Panc1 (cell line): ENCODE data around the gene NGB. TPM values are rescaled to one million over a fixed set of nuclear protein-coding genes. Genes with fewer than 3 reads are reported as not detected.

Experiments
- ATAC-seq: fragments of 200-7000 bp; cut with Tn5 transposase; 2 replicates; pipeline ENCODE4 v1.9.1; 2020; ENCODE audit warnings: mild to moderate bottlenecking, moderate library complexity
- BruUV-seq: library from RNA; stranded (reverse); fragments of 400-500 nt; replicated peaks from 2 replicates; lab custom pipeline; 2021; lab: Mats Ljungman, UMichigan
- CTCF ChIA-PET: fragments of 300-600 bp; sonication (Branson Sonifier 250); formaldehyde crosslinking; loops from one replicate; lab custom pipeline; 2022; ENCODE audit warnings: antibody characterized with exemption; lab: Charles Lee
- POLR2A ChIA-PET: fragments of 300-600 bp; sonication (Branson Sonifier 250); formaldehyde crosslinking; loops from one replicate; lab custom pipeline; 2022; ENCODE audit warnings: antibody characterized with exemption; lab: Charles Lee
- DNase-seq: peaks from one replicate; pipeline ENCODE4 v3.0.0-alpha.2; 2010; ENCODE audit warnings: low read depth, low spot score
- H3K27ac ChIP-seq: 2 replicates; pipeline ENCODE4 v1.5.1; 2011; ENCODE audit warnings: mild to moderate bottlenecking, low read length, inconsistent platforms
- H3K27me3 ChIP-seq: fragments of 200-500 bp; sonication (Bioruptor generic); 2 replicates; pipeline ENCODE4 v1.6.0; 2014; ENCODE audit warnings: low read length, inconsistent platforms; ENCODE audit not compliant: control insufficient read depth, insufficient read depth
- H3K36me3 ChIP-seq: fragments of 200-500 bp; sonication (Bioruptor generic); 2 replicates; pipeline ENCODE4 v1.5.1; 2014; ENCODE audit warnings: inconsistent platforms, mild to moderate bottlenecking, low read length, moderate library complexity; ENCODE audit not compliant: control insufficient read depth, insufficient read depth
- H3K4me1 ChIP-seq: 2 replicates; pipeline ENCODE4 v1.5.1; 2011; ENCODE audit warnings: inconsistent platforms, mild to moderate bottlenecking, low read length, moderate library complexity; ENCODE audit not compliant: control insufficient read depth, insufficient read depth
- H3K4me3 ChIP-seq, 2 experiments: 2 replicates each; pipeline ENCODE4 v1.5.1; 2011 to 2012; ENCODE audit warnings: low read depth in 2 of 2, low read length in 2 of 2, mild to moderate bottlenecking in 2 of 2, inconsistent platforms in 1 of 2, moderate library complexity in 1 of 2
- H3K9me3 ChIP-seq: fragments of 200-500 bp; sonication (Bioruptor generic); 2 replicates; pipeline ENCODE4 v1.5.1; 2014; ENCODE audit warnings: low read depth, mild to moderate bottlenecking, inconsistent platforms, low read length, moderate library complexity; ENCODE audit not compliant: control insufficient read depth, insufficient read depth
- CTCF ChIP-seq: fragments of 450-650 bp; IDR thresholded peaks from 2 replicates; pipeline ENCODE4 v1.5.1; 2017; ENCODE audit warnings: mild to moderate bottlenecking
- POLR2AphosphoS5 ChIP-seq: IDR thresholded peaks from 2 replicates; pipeline ENCODE4 v1.6.1; 2012; ENCODE audit warnings: mild to moderate bottlenecking, low read depth, low read length, moderate library complexity
- SIN3A ChIP-seq: IDR thresholded peaks from 2 replicates; pipeline ENCODE4 v1.6.1; 2012; ENCODE audit warnings: low read depth, mild to moderate bottlenecking, low read length, moderate library complexity, borderline replicate concordance; ENCODE audit not compliant: insufficient read depth
- TCF7L2 ChIP-seq: IDR thresholded peaks from 2 replicates; pipeline ENCODE4 v1.6.1; 2011; ENCODE audit warnings: mild to moderate bottlenecking, low read depth, low read length, inconsistent platforms
- in situ Hi-C: cut with HindIII; loops from 2 replicates; pipeline ENCODE4 v1.10.0; 2016; ENCODE audit warnings: low sequenced_read_pairs, low pct_unique_long_range_greater_than_20kb
- intact Hi-C: fragments of 100-400 bp; cut with micrococcal nuclease; formaldehyde crosslinking; loops from one replicate; pipeline ENCODE4 v1.10.0; 2022; ENCODE audit not compliant: unreplicated experiment
- total RNA-seq: library from RNA; stranded (reverse); gene quantifications from one replicate; pipeline ENCODE4 v1.2.1, GENCODE V29; 2021; ENCODE audit not compliant: unreplicated experiment
- TF ChIP-seq, protein P1 (sequence below), 2 experiments: IDR thresholded peaks; 2 replicates each; pipeline ENCODE4 v1.6.1; 2011 to 2012; ENCODE audit warnings: low read depth in 2 of 2, control low read depth in 1 of 2, low read length in 1 of 2, mild to moderate bottlenecking in 1 of 2, moderate library complexity in 1 of 2; ENCODE audit not compliant: insufficient read depth in 1 of 2

Gene NGB
- total RNA-seq, 1 experiment from 2014 or later = not detected

GRCh38 chr14:77260631-77261030, 10.4 kb downstream of the NGB start:
- Histone ChIP-seq H3K27me3 (no peaks in the 10 kb centered on the region), H3K36me3 (no peaks in the 10 kb centered on the region)
- POLR2A ChIA-PET = interaction anchor here (0.6 kb wide), 1 partner anchor 689 kb away, joined by 12 read pairs; no protein-coding TSS in a partner anchor

GRCh38 chr14:77260199-77260598, 10.8 kb downstream of the NGB start:
- H3K36me3 ChIP-seq = no peaks in the 10 kb centered on the region
- H3K4me3 ChIP-seq = no peak overlapping the region
- no TSS peak for BruUV-seq
- no peak overlapping the region for H3K27ac ChIP-seq
- H3K9me3 ChIP-seq = no peaks in the 10 kb centered on the region
- no peaks in the 10 kb centered on the region for H3K4me1 ChIP-seq
- no peaks in the 10 kb centered on the region for H3K27me3 ChIP-seq
- TF ChIP-seq POLR2AphosphoS5 (no peak), SIN3A (no peak)
- intact Hi-C loops = no loop called here
- no peak for ATAC-seq
- POLR2A ChIA-PET = interaction anchor here (0.6 kb wide), 1 partner anchor 689 kb away, joined by 12 read pairs; no protein-coding TSS in a partner anchor
- CTCF ChIA-PET = no interaction called here
- in situ Hi-C loops = no loop called here
- no peak for DNase-seq

More at GRCh38 chr14:77260631-77261030, 10.4 kb downstream of the NGB start:
- intact Hi-C loops (no loop called here), in situ Hi-C loops (no loop called here)
- H3K27ac ChIP-seq = no peak overlapping the region
- H3K4me3 ChIP-seq = no peak overlapping the region
- ATAC-seq = no peak
- no peaks in the 10 kb centered on the region for H3K4me1 ChIP-seq
- TF ChIP-seq CTCF (no peak), POLR2AphosphoS5 (no peak), SIN3A (no peak), TCF7L2 (no peak)
- TF ChIP-seq, protein P1, sequence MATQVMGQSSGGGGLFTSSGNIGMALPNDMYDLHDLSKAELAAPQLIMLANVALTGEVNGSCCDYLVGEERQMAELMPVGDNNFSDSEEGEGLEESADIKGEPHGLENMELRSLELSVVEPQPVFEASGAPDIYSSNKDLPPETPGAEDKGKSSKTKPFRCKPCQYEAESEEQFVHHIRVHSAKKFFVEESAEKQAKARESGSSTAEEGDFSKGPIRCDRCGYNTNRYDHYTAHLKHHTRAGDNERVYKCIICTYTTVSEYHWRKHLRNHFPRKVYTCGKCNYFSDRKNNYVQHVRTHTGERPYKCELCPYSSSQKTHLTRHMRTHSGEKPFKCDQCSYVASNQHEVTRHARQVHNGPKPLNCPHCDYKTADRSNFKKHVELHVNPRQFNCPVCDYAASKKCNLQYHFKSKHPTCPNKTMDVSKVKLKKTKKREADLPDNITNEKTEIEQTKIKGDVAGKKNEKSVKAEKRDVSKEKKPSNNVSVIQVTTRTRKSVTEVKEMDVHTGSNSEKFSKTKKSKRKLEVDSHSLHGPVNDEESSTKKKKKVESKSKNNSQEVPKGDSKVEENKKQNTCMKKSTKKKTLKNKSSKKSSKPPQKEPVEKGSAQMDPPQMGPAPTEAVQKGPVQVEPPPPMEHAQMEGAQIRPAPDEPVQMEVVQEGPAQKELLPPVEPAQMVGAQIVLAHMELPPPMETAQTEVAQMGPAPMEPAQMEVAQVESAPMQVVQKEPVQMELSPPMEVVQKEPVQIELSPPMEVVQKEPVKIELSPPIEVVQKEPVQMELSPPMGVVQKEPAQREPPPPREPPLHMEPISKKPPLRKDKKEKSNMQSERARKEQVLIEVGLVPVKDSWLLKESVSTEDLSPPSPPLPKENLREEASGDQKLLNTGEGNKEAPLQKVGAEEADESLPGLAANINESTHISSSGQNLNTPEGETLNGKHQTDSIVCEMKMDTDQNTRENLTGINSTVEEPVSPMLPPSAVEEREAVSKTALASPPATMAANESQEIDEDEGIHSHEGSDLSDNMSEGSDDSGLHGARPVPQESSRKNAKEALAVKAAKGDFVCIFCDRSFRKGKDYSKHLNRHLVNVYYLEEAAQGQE (IDR thresholded peaks at IDR 0.05; ENCODE audit: insufficient read depth in 1 of 2, low read depth in 2 of 2, low read length in 1 of 2) = no peak
- no peak for DNase-seq
- H3K9me3 ChIP-seq = no peaks in the 10 kb centered on the region
- CTCF ChIA-PET = no interaction called here
- BruUV-seq = no TSS peak

DNA sequence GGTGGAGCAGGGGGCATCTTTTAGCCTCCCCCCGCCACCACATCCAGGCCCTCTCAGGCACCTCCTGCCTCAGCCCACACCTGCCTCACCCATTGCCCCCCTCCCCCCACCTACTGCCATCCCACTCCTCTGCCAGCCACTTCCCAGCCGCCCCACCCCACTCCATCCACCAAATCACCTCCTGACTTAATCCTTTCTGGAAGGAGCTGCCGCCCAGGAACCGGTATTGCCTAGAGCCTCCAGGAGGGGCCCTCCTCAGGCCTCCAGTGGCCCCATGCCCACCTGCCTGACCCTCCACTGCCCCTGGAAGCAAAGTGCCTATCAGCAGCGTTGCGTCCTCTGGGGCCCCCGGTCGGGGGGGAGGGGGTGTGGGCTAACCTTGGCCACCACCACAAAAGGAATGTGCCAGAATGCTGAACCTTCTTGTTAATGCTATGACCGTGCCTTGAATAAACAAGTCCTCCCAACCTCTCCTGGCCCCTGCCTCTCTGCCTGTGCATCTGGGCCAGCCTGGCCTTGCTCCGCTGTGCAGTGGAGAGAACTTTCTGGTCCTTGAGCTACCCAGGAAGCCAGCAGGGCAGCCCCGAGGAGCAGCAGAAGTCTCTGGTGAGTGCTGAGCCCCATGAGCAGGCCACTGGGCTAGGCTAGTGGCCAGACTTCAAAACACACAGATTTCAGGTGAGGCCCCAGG, 11.8 kb downstream of the NGB start:
- no peak overlapping the region for H3K4me3 ChIP-seq
- TF ChIP-seq, protein P1 (IDR thresholded peaks at IDR 0.05; ENCODE audit: insufficient read depth in 1 of 2, low read depth in 2 of 2, low read length in 1 of 2) = no peak
- TF ChIP-seq CTCF (no peak), TCF7L2 (no peak), POLR2AphosphoS5 (no peak), SIN3A (no peak)
- no peak for ATAC-seq
- H3K4me1 ChIP-seq = no peaks in the 10 kb centered on the region
- intact Hi-C loops (no loop called here), in situ Hi-C loops (no loop called here)
- ChIA-PET POLR2A (no interaction called here), CTCF (no interaction called here)
- no TSS peak for BruUV-seq
- no peak for DNase-seq
- no peak overlapping the region for H3K27ac ChIP-seq
- H3K27me3 ChIP-seq = no peaks in the 10 kb centered on the region
- no peaks in the 10 kb centered on the region for H3K9me3 ChIP-seq
- H3K36me3 ChIP-seq = no peaks in the 10 kb centered on the region
